ENCODE results near the gene METTL13. TPM values are rescaled to one million over a fixed set of nuclear protein-coding genes. Genes with fewer than 3 reads are reported as not detected.
"Not testable (repeated sequence)": the region's sequence is repeated elsewhere in the genome, so short reads cannot be mapped to it uniquely, and the experiment has no call there.

METTL13 gene
- polyA plus RNA-seq, 2 of the 4 experiments (the other 2 are of a cell fraction) = 53.7 to 54.0 TPM

- POLR2A ChIA-PET = no interaction called here
- no peaks in the 10 kb centered on the region for H3K4me1 ChIP-seq
Observed at GRCh38 chr1:171796592-171796991, 15.1 kb downstream of the METTL13 start.

DNA sequence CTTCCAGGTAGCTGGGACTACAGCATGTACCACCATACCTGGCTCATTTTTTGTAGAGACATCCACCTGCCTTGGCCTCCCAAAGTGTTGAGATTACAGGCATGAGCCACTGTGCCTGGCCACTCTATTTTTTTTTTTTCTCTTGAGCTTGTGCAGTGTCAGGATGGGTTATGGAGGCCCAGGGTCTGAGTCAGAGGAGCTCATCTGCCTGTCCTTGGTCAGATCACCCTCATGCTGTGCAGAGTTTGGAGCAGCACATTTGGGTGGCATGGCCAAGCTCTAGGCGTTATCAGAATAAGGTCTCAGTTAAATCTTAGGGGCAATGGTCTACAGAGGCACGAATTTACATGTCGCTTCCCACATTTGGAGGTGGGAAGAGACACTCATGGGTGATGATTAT is 16.9 kb downstream of the METTL13 start:
- DNase-seq (ENCODE audit: low read depth in 1 of 2, low spot score in 1 of 2) (no peak), ATAC-seq (no peak), FAIRE-seq (no peak)
- WGBS (ENCODE audit: missing lambda C conversion rate) = 94% methylated on average over 3 of the region's 3 CpGs
- H3K4me1 ChIP-seq = no peaks in the 10 kb centered on the region
- H3K4me3 ChIP-seq = no peak overlapping the region
- TF ChIP-seq HES2 (IDR thresholded peaks at IDR 0.05) = no peak
- CTCF ChIA-PET = interaction anchor here (1.1 to 15.5 kb wide), 6 partner anchors 8 to 204 kb away, joined by 3 to 393 read pairs (median 6); no protein-coding TSS in a partner anchor
- no peak overlapping the region for H3K4me2 ChIP-seq
- POLR2A ChIA-PET = interaction anchor here (1.3 to 2.2 kb wide), 3 partner anchors 17 to 187 kb away, joined by 4 to 6 read pairs (median 4); partner anchors contain the start of gene METTL13
- H3K9me3 ChIP-seq = no peaks in the 10 kb centered on the region
- no peak overlapping the region for H3K27ac ChIP-seq

More at GRCh38 chr1:171796592-171796991, 15.1 kb downstream of the METTL13 start:
- H3K4me2 ChIP-seq = no peak overlapping the region
- no peaks in the 10 kb centered on the region for H3K9me3 ChIP-seq
- no peak for ATAC-seq
- H3K4me3 ChIP-seq = no peak overlapping the region
- WGBS (ENCODE audit: missing lambda C conversion rate) = 90% methylated on average over 5 of the region's 5 CpGs
- DNase-seq (ENCODE audit: low read depth in 1 of 2, low spot score in 1 of 2) = no peak
- FAIRE-seq = no peak
- TF ChIP-seq, protein P1, sequence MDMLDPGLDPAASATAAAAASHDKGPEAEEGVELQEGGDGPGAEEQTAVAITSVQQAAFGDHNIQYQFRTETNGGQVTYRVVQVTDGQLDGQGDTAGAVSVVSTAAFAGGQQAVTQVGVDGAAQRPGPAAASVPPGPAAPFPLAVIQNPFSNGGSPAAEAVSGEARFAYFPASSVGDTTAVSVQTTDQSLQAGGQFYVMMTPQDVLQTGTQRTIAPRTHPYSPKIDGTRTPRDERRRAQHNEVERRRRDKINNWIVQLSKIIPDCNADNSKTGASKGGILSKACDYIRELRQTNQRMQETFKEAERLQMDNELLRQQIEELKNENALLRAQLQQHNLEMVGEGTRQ (IDR thresholded peaks at IDR 0.05) = no peak
- TF ChIP-seq FOSL2 (IDR thresholded peaks at IDR 0.05) = no peak
- no peak for TF ChIP-seq FOSL2 (CRISPR knock-in tag; IDR thresholded peaks at IDR 0.05)
- no peak for TF ChIP-seq NPAS2 (CRISPR knock-in tag; IDR thresholded peaks at IDR 0.05; ENCODE audit: borderline replicate concordance)
- TF ChIP-seq JUN (IDR thresholded peaks at IDR 0.05) = no peak
- no peak for TF ChIP-seq ZSCAN20 (CRISPR knock-in tag; IDR thresholded peaks at IDR 0.05)
- no peak for TF ChIP-seq GATA3 (IDR thresholded peaks at IDR 0.05; ENCODE audit: borderline replicate concordance)
- no peak for TF ChIP-seq HOXB13 (CRISPR knock-in tag; IDR thresholded peaks at IDR 0.05; ENCODE audit: low read depth)
- no peak for TF ChIP-seq SREBF2 (IDR thresholded peaks at IDR 0.05)
- TF ChIP-seq, protein P2, sequence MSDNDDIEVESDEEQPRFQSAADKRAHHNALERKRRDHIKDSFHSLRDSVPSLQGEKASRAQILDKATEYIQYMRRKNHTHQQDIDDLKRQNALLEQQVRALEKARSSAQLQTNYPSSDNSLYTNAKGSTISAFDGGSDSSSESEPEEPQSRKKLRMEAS (IDR thresholded peaks at IDR 0.05) = no peak
- no peak overlapping the region for H3K27ac ChIP-seq
- CTCF ChIA-PET = interaction anchor here (0.5 to 1.7 kb wide), 5 partner anchors 8 to 880 kb away, joined by 3 to 5 read pairs (median 4); no protein-coding TSS in a partner anchor

- no peak for ATAC-seq
Observed at GRCh38 chr1:171798765-171799164, 17.3 kb downstream of the METTL13 start.

GRCh38 chr1:171799166-171799565 is 17.7 kb downstream of the METTL13 start:
- no peaks in the 10 kb centered on the region for H3K4me1 ChIP-seq
- no peak overlapping the region for H3K27ac ChIP-seq
- no peaks in the 10 kb centered on the region for H3K9me3 ChIP-seq
- no peak for TF ChIP-seq MAFK (IDR thresholded peaks at IDR 0.05; ENCODE audit: partially characterized antibody)
- DNase-seq (ENCODE audit: low read depth in 1 of 2, low spot score in 1 of 2) = no peak
- CTCF ChIA-PET = interaction anchor here (0.7 to 15.5 kb wide), 12 partner anchors 9 to 203 kb away, joined by 3 to 393 read pairs (median 6); partner anchors contain the start of gene METTL13
- no peak overlapping the region for H3K4me3 ChIP-seq
- no peak overlapping the region for H3K4me2 ChIP-seq
- 66% methylated on average over 4 of the region's 4 CpGs for WGBS (ENCODE audit: missing lambda C conversion rate)
- POLR2A ChIA-PET = interaction anchor here (1.3 to 2.2 kb wide), 3 partner anchors 18 to 186 kb away, joined by 4 to 6 read pairs (median 4); partner anchors contain the start of gene METTL13
- FAIRE-seq = no peak
- no peak for ATAC-seq

More at GRCh38 chr1:171798765-171799164, 17.3 kb downstream of the METTL13 start:
- Histone ChIP-seq H3K4me3 (no peak overlapping the region), H3K9me3 (no peaks in the 10 kb centered on the region), H3K27ac (no peak overlapping the region), H3K4me2 (no peak overlapping the region), H3K4me1 (no peaks in the 10 kb centered on the region)
- no peak for FAIRE-seq
- ChIA-PET CTCF (interaction anchor here (0.7 to 15.5 kb wide), 9 partner anchors 9 to 204 kb away, joined by 3 to 393 read pairs (median 4); partner anchors contain the start of gene METTL13), POLR2A (interaction anchor here (1.3 to 2.2 kb wide), 3 partner anchors 17 to 187 kb away, joined by 4 to 6 read pairs (median 4); partner anchors contain the start of gene METTL13)
- 94% methylated on average over 3 of the region's 3 CpGs for WGBS (ENCODE audit: missing lambda C conversion rate)
- no peak for DNase-seq (ENCODE audit: low read depth in 1 of 2, low spot score in 1 of 2)
- TF ChIP-seq FOSL2 (IDR thresholded peaks at IDR 0.05) = no peak
- no peak for TF ChIP-seq FOSL2 (CRISPR knock-in tag; IDR thresholded peaks at IDR 0.05)
- TF ChIP-seq HOXB5 (CRISPR knock-in tag; IDR thresholded peaks at IDR 0.05) = no peak
- TF ChIP-seq RCOR1 (IDR thresholded peaks at IDR 0.05; ENCODE audit: low read depth, low read length) = no peak
- TF ChIP-seq SMC3 (IDR thresholded peaks at IDR 0.05) = no peak
- TF ChIP-seq CHD2 (IDR thresholded peaks at IDR 0.05; ENCODE audit: low read length, partially characterized antibody) = no peak
- no peak for TF ChIP-seq RFX5 (IDR thresholded peaks at IDR 0.05)
- no peak for TF ChIP-seq NPAS2 (CRISPR knock-in tag; IDR thresholded peaks at IDR 0.05; ENCODE audit: borderline replicate concordance)

DNA sequence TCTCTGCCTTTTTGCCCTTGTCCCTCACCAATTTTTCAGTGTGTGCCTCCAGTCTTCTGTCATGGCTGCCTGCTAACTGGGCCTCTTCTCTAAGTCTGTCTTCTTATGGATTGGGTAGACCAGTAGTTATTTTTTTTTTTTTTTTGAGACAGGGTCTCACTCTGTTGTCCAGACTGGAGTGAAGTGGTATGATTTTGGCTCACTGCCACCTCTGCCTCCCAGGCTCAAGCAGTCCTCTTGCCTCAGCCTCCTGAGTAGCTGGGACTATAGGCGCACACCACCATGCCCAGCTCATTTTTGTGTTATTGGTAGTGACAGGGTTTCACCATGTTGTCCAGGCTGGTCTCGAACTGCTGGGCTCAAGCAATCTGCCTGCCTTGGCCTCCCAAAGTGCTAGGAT is 18.2 kb downstream of the METTL13 start:
- H3K27ac ChIP-seq; H3K4me2 ChIP-seq; H3K9me3 ChIP-seq; FAIRE-seq; H3K4me1 ChIP-seq; H3K4me3 ChIP-seq; DNase-seq (ENCODE audit: low read depth in 1 of 2, low spot score in 1 of 2); ATAC-seq: not testable (repeated sequence)
- ChIA-PET POLR2A (interaction anchor here (1.3 to 2.2 kb wide), 3 partner anchors 18 to 186 kb away, joined by 4 to 6 read pairs (median 4); partner anchors contain the start of gene METTL13), CTCF (interaction anchor here (0.7 to 15.5 kb wide), 16 partner anchors 10 to 645 kb away, joined by 3 to 393 read pairs (median 6); partner anchors contain the start of genes METTL13 and PIGC)
- WGBS (ENCODE audit: missing lambda C conversion rate) = 100% methylated on average over 1 of the region's 2 CpGs
